ENCODE measurements around the gene ERBB4. TPM values are rescaled to one million over a fixed set of nuclear protein-coding genes. Genes with fewer than 3 reads are reported as not detected.
"Not testable (repeated sequence)": the region's sequence is repeated elsewhere in the genome, so short reads cannot be mapped to it uniquely, and the experiment has no call there.

Gene ERBB4
- polyA plus RNA-seq, 4 donors: 0.04 to 0.13 TPM; not detected in 2

GRCh38 chr2:212473211-212473610, 65.4 kb downstream of the ERBB4 start:
- no peaks in the 10 kb centered on the region for H3K4me1 ChIP-seq (ENCODE audit: control insufficient read depth in 3 of 3, insufficient read depth in 2 of 3, low read depth in 1 of 3, low read length in 2 of 3)
- H3K27ac ChIP-seq (ENCODE audit: low read depth in 1 of 3, low read length in 2 of 3): no peak overlapping the region
- WGBS, 3 donors: 46 to 76% (median 47%) methylated on average over 1 of the region's 1 CpG
- H3K27me3 ChIP-seq (ENCODE audit: control insufficient read depth in 3 of 3, insufficient read depth in 3 of 3, low read length in 3 of 3): no peaks in the 10 kb centered on the region
- no peak overlapping the region for H3K4me3 ChIP-seq (ENCODE audit: low read depth in 1 of 3, low read length in 3 of 3)
- DNase-seq: no peak
- no peaks in the 10 kb centered on the region for H3K36me3 ChIP-seq (ENCODE audit: control insufficient read depth in 3 of 3, insufficient read depth in 2 of 3, low read depth in 1 of 3, low read length in 3 of 3)
- FAIRE-seq: no peak
- no peaks in the 10 kb centered on the region for H3K9me3 ChIP-seq (ENCODE audit: control insufficient read depth in 2 of 2, insufficient read depth in 1 of 2, low read depth in 1 of 2, low read length in 1 of 2)

GRCh38 chr2:212467551-212467950, 71.1 kb downstream of the ERBB4 start:
- not testable (repeated sequence) for H3K27ac ChIP-seq (ENCODE audit: low read depth in 1 of 3, low read length in 2 of 3); H3K36me3 ChIP-seq (ENCODE audit: control insufficient read depth in 3 of 3, insufficient read depth in 2 of 3, low read depth in 1 of 3, low read length in 3 of 3); H3K9me3 ChIP-seq (ENCODE audit: control insufficient read depth in 2 of 2, insufficient read depth in 1 of 2, low read depth in 1 of 2, low read length in 1 of 2); H3K27me3 ChIP-seq (ENCODE audit: control insufficient read depth in 3 of 3, insufficient read depth in 3 of 3, low read length in 3 of 3); FAIRE-seq; H3K4me1 ChIP-seq (ENCODE audit: control insufficient read depth in 3 of 3, insufficient read depth in 2 of 3, low read depth in 1 of 3, low read length in 2 of 3); H3K4me3 ChIP-seq (ENCODE audit: low read depth in 1 of 3, low read length in 3 of 3); DNase-seq
- 61 to 77% (median 75%) methylated on average over 2 of the region's 2 CpGs for WGBS, 3 donors

GRCh38 chr2:212465456-212465855, 73.1 kb downstream of the ERBB4 start:
- no peak for FAIRE-seq
- H3K4me3 ChIP-seq (ENCODE audit: low read depth in 1 of 3, low read length in 3 of 3): no peak overlapping the region

DNA sequence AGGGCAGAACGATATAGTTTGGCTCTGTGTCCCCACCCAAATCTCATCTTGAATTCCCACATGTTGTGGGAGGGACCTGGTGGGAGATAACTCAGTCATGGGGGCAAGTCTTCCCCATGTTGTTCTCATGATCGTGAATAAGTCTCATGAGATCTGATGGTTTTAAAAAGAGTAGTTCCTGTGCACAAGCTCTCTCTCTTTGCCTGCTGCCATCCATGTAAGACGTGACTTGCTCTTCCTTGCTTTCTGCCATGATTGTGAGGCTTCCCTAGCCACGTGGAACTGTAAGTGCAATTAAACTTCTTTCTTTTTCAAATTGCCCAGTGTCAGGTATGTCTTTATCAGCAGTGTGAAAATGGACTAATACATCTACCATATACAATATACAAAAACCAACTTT, 76.9 kb downstream of the ERBB4 start:
- H3K9me3 ChIP-seq (ENCODE audit: control insufficient read depth in 2 of 2, insufficient read depth in 1 of 2, low read depth in 1 of 2, low read length in 1 of 2); H3K27ac ChIP-seq (ENCODE audit: low read depth in 1 of 3, low read length in 2 of 3); H3K27me3 ChIP-seq (ENCODE audit: control insufficient read depth in 3 of 3, insufficient read depth in 3 of 3, low read length in 3 of 3); DNase-seq; H3K4me1 ChIP-seq (ENCODE audit: control insufficient read depth in 3 of 3, insufficient read depth in 2 of 3, low read depth in 1 of 3, low read length in 2 of 3); H3K36me3 ChIP-seq (ENCODE audit: control insufficient read depth in 3 of 3, insufficient read depth in 2 of 3, low read depth in 1 of 3, low read length in 3 of 3); FAIRE-seq; H3K4me3 ChIP-seq (ENCODE audit: low read depth in 1 of 3, low read length in 3 of 3): not testable (repeated sequence)
- 64 to 85% (median 73%) methylated on average over 4 of the region's 4 CpGs for WGBS, 3 donors

More at GRCh38 chr2:212465456-212465855, 73.1 kb downstream of the ERBB4 start:
- 86% methylated on average over 1 of the region's 1 CpG for WGBS, 3 donors
- Histone ChIP-seq H3K4me1 (ENCODE audit: control insufficient read depth in 3 of 3, insufficient read depth in 2 of 3, low read depth in 1 of 3, low read length in 2 of 3) (no peaks in the 10 kb centered on the region), H3K27ac (ENCODE audit: low read depth in 1 of 3, low read length in 2 of 3) (no peak overlapping the region), H3K27me3 (ENCODE audit: control insufficient read depth in 3 of 3, insufficient read depth in 3 of 3, low read length in 3 of 3) (no peaks in the 10 kb centered on the region), H3K9me3 (ENCODE audit: control insufficient read depth in 2 of 2, insufficient read depth in 1 of 2, low read depth in 1 of 2, low read length in 1 of 2) (peaks cover 0 to 5% of the 10 kb centered on the region in 2 donors), H3K36me3 (ENCODE audit: control insufficient read depth in 3 of 3, insufficient read depth in 2 of 3, low read depth in 1 of 3, low read length in 3 of 3) (no peaks in the 10 kb centered on the region)
- no peak for DNase-seq

DNA sequence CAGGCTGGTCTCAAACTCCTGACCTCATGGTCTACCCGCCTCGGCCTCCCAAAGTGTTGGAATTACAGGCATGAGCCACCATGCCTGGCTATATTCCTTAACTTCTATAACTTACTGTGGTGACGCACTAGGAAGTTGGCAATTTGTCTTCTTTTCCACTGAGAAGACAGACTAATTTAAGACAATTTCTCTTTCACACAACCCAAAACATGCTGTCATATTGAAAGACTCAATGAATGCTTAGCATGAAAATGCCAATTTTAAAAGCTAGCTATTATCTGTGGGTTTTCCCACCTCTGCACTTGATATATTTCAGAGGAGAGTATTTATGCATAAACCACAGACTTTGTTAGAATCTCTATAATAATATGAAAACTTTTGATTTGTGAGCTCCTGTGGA, 84.5 kb downstream of the ERBB4 start:
- DNase-seq (no peak), FAIRE-seq (no peak)
- Histone ChIP-seq H3K4me3 (ENCODE audit: low read depth in 1 of 3, low read length in 3 of 3) (no peak overlapping the region), H3K27me3 (ENCODE audit: control insufficient read depth in 3 of 3, insufficient read depth in 3 of 3, low read length in 3 of 3) (no peaks in the 10 kb centered on the region), H3K27ac (ENCODE audit: low read depth in 1 of 3, low read length in 2 of 3) (no peak overlapping the region), H3K9me3 (ENCODE audit: control insufficient read depth in 2 of 2, insufficient read depth in 1 of 2, low read depth in 1 of 2, low read length in 1 of 2) (no peaks in the 10 kb centered on the region), H3K36me3 (ENCODE audit: control insufficient read depth in 3 of 3, insufficient read depth in 2 of 3, low read depth in 1 of 3, low read length in 3 of 3) (no peaks in the 10 kb centered on the region), H3K4me1 (ENCODE audit: control insufficient read depth in 3 of 3, insufficient read depth in 2 of 3, low read depth in 1 of 3, low read length in 2 of 3) (no peaks in the 10 kb centered on the region)
- WGBS, 3 donors: 85 to 93% (median 87%) methylated on average over 3 of the region's 3 CpGs

GRCh38 chr2:212451786-212452231, 86.8 kb downstream of the ERBB4 start:
- no peaks in the 10 kb centered on the region for H3K27me3 ChIP-seq (ENCODE audit: control insufficient read depth in 3 of 3, insufficient read depth in 3 of 3, low read length in 3 of 3)
- no peaks in the 10 kb centered on the region for H3K36me3 ChIP-seq (ENCODE audit: control insufficient read depth in 3 of 3, insufficient read depth in 2 of 3, low read depth in 1 of 3, low read length in 3 of 3)
- no peak overlapping the region for H3K27ac ChIP-seq (ENCODE audit: low read depth in 1 of 3, low read length in 2 of 3)
- no peak for FAIRE-seq
- 30 to 62% (median 31%) methylated on average over 1 of the region's 1 CpG for WGBS, 3 donors
- no peaks in the 10 kb centered on the region for H3K4me1 ChIP-seq (ENCODE audit: control insufficient read depth in 3 of 3, insufficient read depth in 2 of 3, low read depth in 1 of 3, low read length in 2 of 3)
- no peak for DNase-seq
- H3K9me3 ChIP-seq (ENCODE audit: control insufficient read depth in 2 of 2, insufficient read depth in 1 of 2, low read depth in 1 of 2, low read length in 1 of 2): no peaks in the 10 kb centered on the region
- no peak overlapping the region for H3K4me3 ChIP-seq (ENCODE audit: low read depth in 1 of 3, low read length in 3 of 3)

- FAIRE-seq (no peak), DNase-seq (peak in 1 of 2 donors; percentile 1)
- Histone ChIP-seq H3K36me3 (ENCODE audit: control insufficient read depth in 3 of 3, insufficient read depth in 2 of 3, low read depth in 1 of 3, low read length in 3 of 3) (no peaks in the 10 kb centered on the region), H3K27me3 (ENCODE audit: control insufficient read depth in 3 of 3, insufficient read depth in 3 of 3, low read length in 3 of 3) (no peaks in the 10 kb centered on the region), H3K9me3 (ENCODE audit: control insufficient read depth in 2 of 2, insufficient read depth in 1 of 2, low read depth in 1 of 2, low read length in 1 of 2) (no peaks in the 10 kb centered on the region), H3K27ac (ENCODE audit: low read depth in 1 of 3, low read length in 2 of 3) (no peak overlapping the region), H3K4me3 (ENCODE audit: low read depth in 1 of 3, low read length in 3 of 3) (no peak overlapping the region), H3K4me1 (ENCODE audit: control insufficient read depth in 3 of 3, insufficient read depth in 2 of 3, low read depth in 1 of 3, low read length in 2 of 3) (no peaks in the 10 kb centered on the region)
- 79 to 88% (median 83%) methylated on average over 1 of the region's 1 CpG for WGBS, 3 donors
Observed at GRCh38 chr2:212448698-212449097, 89.9 kb downstream of the ERBB4 start.

DNA sequence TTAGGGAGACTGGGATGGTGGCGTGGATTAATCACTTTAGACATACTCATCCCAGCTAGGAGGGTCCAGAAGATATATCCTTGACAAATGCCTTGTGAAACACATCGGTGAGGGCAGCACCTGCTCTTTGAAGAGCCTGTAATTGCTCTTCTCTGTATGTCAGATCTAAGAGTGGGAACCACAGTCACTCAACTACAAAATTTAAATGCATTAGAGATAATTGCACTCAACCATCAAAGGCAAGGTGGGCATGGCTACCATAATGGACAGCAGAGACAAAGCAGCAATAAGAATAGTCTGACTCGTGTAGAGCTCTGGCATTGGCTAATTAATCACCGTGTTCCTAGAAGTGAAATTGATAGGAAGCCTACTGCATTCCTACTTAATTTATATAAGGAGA, 96.8 kb downstream of the ERBB4 start:
- 75 to 85% (median 80%) methylated on average over 4 of the region's 4 CpGs for WGBS, 3 donors
- no peaks in the 10 kb centered on the region for H3K4me1 ChIP-seq (ENCODE audit: control insufficient read depth in 3 of 3, insufficient read depth in 2 of 3, low read depth in 1 of 3, low read length in 2 of 3)
- FAIRE-seq (no peak), DNase-seq (no peak)
- peaks cover 0 to 11% of the 10 kb centered on the region in 2 donors for H3K9me3 ChIP-seq (ENCODE audit: control insufficient read depth in 2 of 2, insufficient read depth in 1 of 2, low read depth in 1 of 2, low read length in 1 of 2)
- no peaks in the 10 kb centered on the region for H3K27me3 ChIP-seq (ENCODE audit: control insufficient read depth in 3 of 3, insufficient read depth in 3 of 3, low read length in 3 of 3)
- no peaks in the 10 kb centered on the region for H3K36me3 ChIP-seq (ENCODE audit: control insufficient read depth in 3 of 3, insufficient read depth in 2 of 3, low read depth in 1 of 3, low read length in 3 of 3)
- no peak overlapping the region for H3K4me3 ChIP-seq (ENCODE audit: low read depth in 1 of 3, low read length in 3 of 3)
- H3K27ac ChIP-seq (ENCODE audit: low read depth in 1 of 3, low read length in 2 of 3): no peak overlapping the region

GRCh38 chr2:212441141-212441540, 97.5 kb downstream of the ERBB4 start:
- 82 to 89% (median 86%) methylated on average over 1 of the region's 1 CpG for WGBS, 3 donors
- Histone ChIP-seq H3K4me1 (ENCODE audit: control insufficient read depth in 3 of 3, insufficient read depth in 2 of 3, low read depth in 1 of 3, low read length in 2 of 3) (no peaks in the 10 kb centered on the region), H3K4me3 (ENCODE audit: low read depth in 1 of 3, low read length in 3 of 3) (no peak overlapping the region), H3K27ac (ENCODE audit: low read depth in 1 of 3, low read length in 2 of 3) (no peak overlapping the region), H3K36me3 (ENCODE audit: control insufficient read depth in 3 of 3, insufficient read depth in 2 of 3, low read depth in 1 of 3, low read length in 3 of 3) (no peaks in the 10 kb centered on the region), H3K27me3 (ENCODE audit: control insufficient read depth in 3 of 3, insufficient read depth in 3 of 3, low read length in 3 of 3) (no peaks in the 10 kb centered on the region), H3K9me3 (ENCODE audit: control insufficient read depth in 2 of 2, insufficient read depth in 1 of 2, low read depth in 1 of 2, low read length in 1 of 2) (peaks cover 0 to 11% of the 10 kb centered on the region in 2 donors)
- DNase-seq (no peak), FAIRE-seq (no peak)
